H9 (cell line): ENCODE measurements around the gene IQGAP2. TPM values are rescaled to one million over a fixed set of nuclear protein-coding genes. Genes with fewer than 3 reads are reported as not detected.

ENCODE experiments used
- DNase-seq: peaks from one replicate; pipeline ENCODE4 v3.0.0-alpha.2; 2017
- H2AFZ ChIP-seq: one replicate; pipeline ENCODE4 v1.6.1; 2013; ENCODE audit warnings: mild to moderate bottlenecking, low read length, control low read depth, moderate library complexity
- H2AK5ac ChIP-seq: 2 replicates; pipeline ENCODE4 v1.6.1; 2013; ENCODE audit warnings: low read length, control low read depth, mixed read lengths; ENCODE audit not compliant: insufficient read length
- H2BK120ac ChIP-seq: one replicate; pipeline ENCODE4 v1.6.1; 2013; ENCODE audit warnings: low read depth, mild to moderate bottlenecking, low read length, control low read depth, inconsistent platforms; ENCODE audit not compliant: poor library complexity, severe bottlenecking
- H2BK12ac ChIP-seq: 2 replicates; pipeline ENCODE4 v1.6.1; 2013; ENCODE audit warnings: low read length, control low read depth, mixed read lengths, low read depth; ENCODE audit not compliant: insufficient read length
- H2BK15ac ChIP-seq: 2 replicates; pipeline ENCODE4 v1.6.1; 2013; ENCODE audit warnings: low read depth, low read length, control low read depth
- H2BK20ac ChIP-seq: one replicate; pipeline ENCODE4 v1.6.1; 2013; ENCODE audit warnings: low read depth, mild to moderate bottlenecking, low read length, control low read depth, inconsistent platforms; ENCODE audit not compliant: poor library complexity, severe bottlenecking
- H2BK5ac ChIP-seq: 2 replicates; pipeline ENCODE4 v1.6.1; 2013; ENCODE audit warnings: low read length, control low read depth, mixed read lengths; ENCODE audit not compliant: insufficient read length
- H3K14ac ChIP-seq: 2 replicates; pipeline ENCODE4 v1.6.1; 2013; ENCODE audit warnings: low read length, control low read depth; ENCODE audit not compliant: insufficient read depth
- H3K18ac ChIP-seq: 2 replicates; pipeline ENCODE4 v1.6.1; 2013; ENCODE audit warnings: low read depth, mild to moderate bottlenecking, mixed read lengths, low read length, control low read depth; ENCODE audit not compliant: insufficient read length
- H3K23ac ChIP-seq: 2 replicates; pipeline ENCODE4 v1.6.1; 2013; ENCODE audit warnings: low read length, control low read depth, mixed read lengths, low read depth; ENCODE audit not compliant: insufficient read length
- H3K23me2 ChIP-seq: 2 replicates; pipeline ENCODE4 v1.6.1; 2013; ENCODE audit warnings: low read depth, mild to moderate bottlenecking, mixed read lengths, low read length, control low read depth; ENCODE audit not compliant: insufficient read length, poor library complexity, severe bottlenecking
- H3K27ac ChIP-seq: 2 replicates; pipeline ENCODE4 v1.5.1; 2013; ENCODE audit warnings: low read length, control low read depth, mixed read lengths, low read depth; ENCODE audit not compliant: insufficient read length
- H3K27me3 ChIP-seq: 2 replicates; pipeline ENCODE4 v1.6.1; 2013; ENCODE audit warnings: low read length, control low read depth, inconsistent platforms; ENCODE audit not compliant: insufficient read depth
- H3K4ac ChIP-seq: 2 replicates; pipeline ENCODE4 v1.6.1; 2013; ENCODE audit warnings: low read depth, mild to moderate bottlenecking, control low read depth, inconsistent platforms, low read length, moderate library complexity
- H3K4me1 ChIP-seq: 2 replicates; pipeline ENCODE4 v1.6.1; 2013; ENCODE audit warnings: low read length, control low read depth, inconsistent platforms; ENCODE audit not compliant: insufficient read depth
- H3K4me2 ChIP-seq: 2 replicates; pipeline ENCODE4 v1.6.1; 2013; ENCODE audit warnings: low read length, control low read depth, mixed read lengths; ENCODE audit not compliant: insufficient read length, insufficient read depth
- H3K56ac ChIP-seq: 2 replicates; pipeline ENCODE4 v1.6.1; 2013; ENCODE audit warnings: low read depth, mild to moderate bottlenecking, mixed read lengths, low read length, control low read depth; ENCODE audit not compliant: insufficient read length
- H3K79me1 ChIP-seq: 2 replicates; pipeline ENCODE4 v1.6.1; 2013; ENCODE audit warnings: low read depth, mild to moderate bottlenecking, moderate library complexity, low read length, control low read depth, inconsistent platforms; ENCODE audit not compliant: insufficient read depth, poor library complexity, severe bottlenecking
- H3K79me2 ChIP-seq: 2 replicates; pipeline ENCODE4 v1.6.1; 2013; ENCODE audit warnings: low read length, control low read depth, inconsistent platforms; ENCODE audit not compliant: insufficient read depth
- H3K9ac ChIP-seq: 2 replicates; pipeline ENCODE4 v1.6.1; 2013; ENCODE audit warnings: low read length, control low read depth, mixed read lengths; ENCODE audit not compliant: insufficient read length; ENCODE audit errors: extremely low read depth
- H3K9me3 ChIP-seq: one replicate; pipeline ENCODE4 v1.6.1; 2013; ENCODE audit warnings: low read depth, low read length, inconsistent platforms; ENCODE audit not compliant: control insufficient read depth
- H3T11ph ChIP-seq: one replicate; pipeline ENCODE4 v1.6.1; 2013; ENCODE audit warnings: mild to moderate bottlenecking, low read length, control low read depth, inconsistent platforms
- H4K20me1 ChIP-seq: one replicate; pipeline ENCODE4 v1.6.1; 2013; ENCODE audit not compliant: control insufficient read depth, insufficient read length, insufficient read depth
- H4K5ac ChIP-seq: 2 replicates; pipeline ENCODE4 v1.6.1; 2013; ENCODE audit warnings: low read depth, mild to moderate bottlenecking, mixed read lengths, low read length, control low read depth; ENCODE audit not compliant: insufficient read length
- H4K8ac ChIP-seq: replicated peaks from 2 replicates; pipeline ENCODE4 v1.6.1; 2013; ENCODE audit warnings: low read length, control low read depth, mixed read lengths, low read depth; ENCODE audit not compliant: insufficient read length
- H4K91ac ChIP-seq: 2 replicates; pipeline ENCODE4 v1.6.1; 2013; ENCODE audit warnings: low read depth, mild to moderate bottlenecking, moderate library complexity, mixed read lengths, low read length, control low read depth; ENCODE audit not compliant: insufficient read length
- H3K27ac Mint-ChIP-seq, 3 experiments: 2 replicates in 2 of 3; 3 replicates in 1 of 3; pipeline ENCODE4 v1.8.0; 2020 to 2021; ENCODE audit warnings: mixed read lengths in 3 of 3, mild to moderate bottlenecking in 1 of 3, moderate library complexity in 1 of 3
- H3K27me3 Mint-ChIP-seq: 2 replicates; pipeline ENCODE4 v1.8.0; 2021; ENCODE audit warnings: low read depth, mild to moderate bottlenecking, moderate library complexity, mixed read lengths
- H3K36me3 Mint-ChIP-seq, 3 experiments: 2 replicates in 2 of 3; 3 replicates in 1 of 3; pipeline ENCODE4 v1.8.0; 2020 to 2021; ENCODE audit warnings: low read depth in 3 of 3, mixed read lengths in 3 of 3; ENCODE audit not compliant: insufficient read depth in 1 of 3
- H3K4me1 Mint-ChIP-seq, 2 experiments: 2 replicates each; pipeline ENCODE4 v1.8.0; 2020; ENCODE audit warnings: mixed read lengths in 2 of 2
- H3K4me3 Mint-ChIP-seq, 2 experiments: 2 replicates in 1 of 2; 3 replicates in 1 of 2; pipeline ENCODE4 v1.8.0; 2020 to 2021; ENCODE audit warnings: mild to moderate bottlenecking in 2 of 2, mixed read lengths in 2 of 2, moderate library complexity in 1 of 2
- H3K9me3 Mint-ChIP-seq, 2 experiments: 2 replicates in 1 of 2; 3 replicates in 1 of 2; pipeline ENCODE4 v1.8.0; 2020; ENCODE audit warnings: mild to moderate bottlenecking in 2 of 2, mixed read lengths in 2 of 2, moderate library complexity in 1 of 2
- CTCF ChIP-seq: fragments of 200-600 bp; sonication (generic); conservative IDR thresholded peaks from 3 replicates; pipeline ENCODE4 v1.8.0; 2021; ENCODE audit warnings: antibody characterized with exemption, mild to moderate bottlenecking
- WGBS: extraction: QIAGEN DNeasy Blood & Tissue Kit; methylation state at CpG from one replicate; pipeline ENCODE4 v1.1.7; 2013; ENCODE audit warnings: missing lambda C conversion rate, low lambda C conversion rate, mixed read lengths; ENCODE audit not compliant: insufficient read length; ENCODE audit errors: extremely low coverage; 5-methylcytosine and 5-hydroxymethylcytosine counted together
- total RNA-seq: library from RNA; stranded (reverse); gene quantifications from 2 replicates; pipeline ENCODE4 v1.2.1, GENCODE V29; 2021

Gene IQGAP2
- total RNA-seq, 1 experiment from 2014 or later, result 22.5 TPM

- Histone ChIP-seq H4K8ac (no peak overlapping the region), H3K79me1 (no peaks in the 10 kb centered on the region), H3K56ac (no peak overlapping the region), H2AFZ (no peak overlapping the region), H4K20me1 (no peaks in the 10 kb centered on the region), H2BK12ac (no peak overlapping the region), H3K18ac (no peak overlapping the region), H3K27me3 (no peaks in the 10 kb centered on the region), H2BK15ac (no peak overlapping the region), H3K4me2 (no peak overlapping the region), H3K14ac (no peak overlapping the region), H3K4me1 (peaks cover 6% of the 10 kb centered on the region; the same call in 1 of the 2 replicates), H3K23me2 (no peaks in the 10 kb centered on the region), H3T11ph (no peak overlapping the region), H3K27ac (no peak overlapping the region), H4K91ac (no peak overlapping the region), H3K9ac (no peak overlapping the region), H3K79me2 (no peaks in the 10 kb centered on the region), H2BK20ac (no peak overlapping the region), H3K9me3 (no peaks in the 10 kb centered on the region), H2BK120ac (no peak overlapping the region), H2AK5ac (no peak overlapping the region), H3K4ac (no peak overlapping the region), H2BK5ac (no peak overlapping the region), H4K5ac (no peak overlapping the region), H3K23ac (no peak overlapping the region)
- H3K27me3 Mint-ChIP-seq, result no peaks in the 10 kb centered on the region
- H3K4me3 Mint-ChIP-seq, result no peak overlapping the region
- DNase-seq, result no peak
- H3K4me1 Mint-ChIP-seq, result peaks cover 27 to 38% of the 10 kb centered on the region in 2 experiments
- peak overlapping the region in 1 of 3 experiments; percentile 75; a peak in 2 of 7 replicates for H3K27ac Mint-ChIP-seq
- H3K9me3 Mint-ChIP-seq, result no peaks in the 10 kb centered on the region
- no peak for TF ChIP-seq CTCF
- no CpG with 5 or more reads among the region's 6 CpGs for WGBS
- H3K36me3 Mint-ChIP-seq, result peaks cover 0 to 5% (median 1%) of the 10 kb centered on the region in 3 experiments; a peak in 3 of 7 replicates
Observed at GRCh38 chr5:76626738-76627137, 223.7 kb downstream of the IQGAP2 start.
